Activated CD8-positive, alpha-beta memory T cell treated with anti-CD3 and anti-CD28 coated beads for 36 hours (primary cell): ENCODE results near the gene MKX. TPM values are rescaled to one million over a fixed set of nuclear protein-coding genes. Genes with fewer than 3 reads are reported as not detected.

Experiments used
- CTCF ChIA-PET: fragments of 350-600 bp; sonication (Branson Sonifier 250); formaldehyde crosslinking; loops from one replicate; lab custom pipeline; 2021; ENCODE audit warnings: antibody characterized with exemption; lab: Charles Lee
- POLR2A ChIA-PET: fragments of 350-600 bp; sonication (Branson Sonifier 250); formaldehyde crosslinking; loops from one replicate; lab custom pipeline; 2021; ENCODE audit warnings: antibody characterized with exemption; lab: Charles Lee
- total RNA-seq, 2 experiments: library from RNA; stranded (reverse); gene quantifications; one replicate each; pipeline ENCODE4 v1.2.3, GENCODE V29; 2021

Gene MKX
- total RNA-seq, 2 experiments from 2014 or later, result 0.27 to 0.30 TPM

- CTCF ChIA-PET, result interaction anchor here (0.7 to 1.6 kb wide), 9 partner anchors 10 to 584 kb away, joined by 3 to 5 read pairs (median 3); partner anchors contain the start of gene RAB18
- POLR2A ChIA-PET, result interaction anchor here (0.7 kb wide), 1 partner anchor 637 kb away, joined by 4 read pairs; no protein-coding TSS in a partner anchor
These were observed 2.4 kb downstream of the MKX start for GRCh38 chr10:27743012-27743876.

GRCh38 chr10:27742195-27743011 is 3.2 kb downstream of the MKX start:
- POLR2A ChIA-PET, result interaction anchor here (0.5 to 0.7 kb wide), 2 partner anchors 596 to 638 kb away, joined by 4 to 7 read pairs; no protein-coding TSS in a partner anchor
- CTCF ChIA-PET, result interaction anchor here (0.6 to 1.6 kb wide), 13 partner anchors 9 to 942 kb away, joined by 3 to 6 read pairs (median 3); partner anchors contain the start of gene RAB18

GRCh38 chr10:27741173-27742091 is 4.2 kb downstream of the MKX start:
- POLR2A ChIA-PET, result interaction anchor here (0.5 kb wide), 1 partner anchor 597 kb away, joined by 7 read pairs; no protein-coding TSS in a partner anchor
- CTCF ChIA-PET, result interaction anchor here (0.6 to 1.6 kb wide), 11 partner anchors 8 to 943 kb away, joined by 3 to 6 read pairs (median 3); no protein-coding TSS in a partner anchor

GRCh38 chr10:27736396-27736795 is 9.2 kb downstream of the MKX start:
- CTCF ChIA-PET, result no interaction called here

GRCh38 chr10:27730041-27730440 is 15.6 kb downstream of the MKX start:
- ChIA-PET POLR2A (no interaction called here), CTCF (no interaction called here)

More at GRCh38 chr10:27736396-27736795, 9.2 kb downstream of the MKX start:
- POLR2A ChIA-PET, result no interaction called here

DNA sequence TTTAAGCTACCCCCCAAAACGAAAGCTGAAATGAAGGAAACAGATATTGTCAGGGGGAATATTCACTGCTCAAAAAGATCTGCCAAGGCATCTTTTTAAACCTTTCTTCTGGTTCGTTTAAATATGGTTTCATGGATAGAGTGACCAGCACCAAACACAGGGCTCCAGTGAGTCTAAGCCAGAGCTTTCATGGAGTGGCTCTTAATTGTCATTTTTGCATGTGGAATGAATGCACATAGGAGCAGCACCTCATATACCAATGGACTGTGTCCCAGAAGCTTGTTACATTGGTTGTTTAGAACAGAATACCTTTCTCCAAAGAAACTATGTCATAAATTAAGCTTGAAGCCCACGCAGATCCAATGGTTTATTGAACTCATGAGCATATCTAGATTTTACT is 17.3 kb downstream of the MKX start:
- POLR2A ChIA-PET, result no interaction called here
- CTCF ChIA-PET, result interaction anchor here (1.0 kb wide), 1 partner anchor 14 kb away, joined by 3 read pairs; no protein-coding TSS in a partner anchor

DNA sequence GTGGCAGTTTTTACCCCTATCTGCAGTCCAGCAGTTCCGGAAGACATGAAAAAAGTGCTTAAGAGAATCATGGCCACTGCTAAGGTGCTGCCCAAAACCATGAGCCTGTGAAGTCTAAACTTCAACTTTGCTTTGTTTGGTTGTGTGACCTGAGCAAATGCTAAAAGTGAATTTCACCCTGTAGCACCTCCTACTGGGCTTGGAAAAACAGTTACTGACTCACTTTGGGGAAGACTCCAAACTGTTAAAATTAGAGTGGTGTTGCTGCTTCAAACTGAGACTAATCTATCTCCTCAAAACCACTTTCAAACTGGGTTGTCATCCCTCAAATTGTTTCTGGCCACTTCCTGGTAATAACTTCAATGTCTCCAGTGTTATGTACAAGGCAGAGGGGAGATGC is 21.3 kb downstream of the MKX start:
- ChIA-PET CTCF (no interaction called here), POLR2A (no interaction called here)

DNA sequence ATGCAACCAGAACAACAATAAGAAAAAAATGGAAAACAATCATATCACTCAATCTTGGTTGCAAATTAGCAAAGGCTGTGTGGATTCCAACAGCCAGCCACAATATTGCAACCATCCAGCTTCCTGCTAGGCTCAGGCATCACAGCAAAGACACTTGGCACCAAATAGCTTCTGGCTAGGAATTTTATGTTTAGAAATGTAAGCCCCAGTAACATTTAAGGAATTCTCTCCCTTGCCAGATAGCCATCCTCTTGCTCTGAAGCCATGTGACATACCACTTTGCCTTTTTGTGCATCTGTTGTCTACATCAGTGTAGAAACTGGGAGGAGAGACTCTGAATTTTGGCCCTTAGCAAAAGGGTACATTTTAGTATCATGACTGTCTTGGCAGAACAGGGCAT is 22.2 kb downstream of the MKX start:
- ChIA-PET POLR2A (no interaction called here), CTCF (no interaction called here)

- ChIA-PET POLR2A (no interaction called here), CTCF (no interaction called here)
These were observed 25.1 kb downstream of the MKX start for GRCh38 chr10:27720529-27720928.

DNA sequence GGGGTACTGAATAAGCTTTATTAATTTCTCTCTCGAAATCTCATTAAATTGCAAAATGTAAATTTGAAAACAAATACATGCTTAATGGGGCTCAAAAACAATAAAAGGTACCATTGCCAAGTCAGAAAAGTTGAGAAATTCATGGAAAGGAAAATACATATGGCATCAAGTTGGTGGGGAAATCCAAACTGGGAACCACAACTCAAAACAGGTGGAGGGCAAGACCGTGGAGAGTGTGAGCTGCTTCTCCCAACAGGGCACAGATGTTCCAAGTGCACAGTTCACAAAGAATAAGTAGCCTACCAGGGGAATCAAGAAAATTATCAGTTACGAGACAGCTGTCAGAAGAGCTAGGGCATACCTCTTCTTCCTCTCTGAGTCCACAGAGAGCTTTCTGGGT is 26.6 kb downstream of the MKX start:
- POLR2A ChIA-PET, result no interaction called here
- CTCF ChIA-PET, result no interaction called here

DNA sequence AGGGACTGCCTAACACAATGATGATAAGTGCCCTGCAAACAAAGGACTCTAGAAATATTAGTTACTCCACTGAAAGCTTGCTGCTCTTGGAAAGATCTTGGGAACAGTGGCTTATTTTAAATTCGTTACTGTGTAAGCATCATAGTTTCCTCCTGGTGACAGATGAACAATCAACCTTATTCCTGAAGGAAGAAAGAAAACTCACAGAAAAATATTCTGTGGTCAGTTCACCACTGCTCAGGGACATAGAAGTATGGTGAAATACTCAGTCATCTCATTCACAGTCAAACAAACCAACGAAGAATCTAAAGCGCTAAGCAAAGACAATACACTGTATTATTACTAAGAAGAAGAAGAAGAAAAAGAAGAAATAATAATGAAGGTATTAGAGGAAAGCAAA is 27.8 kb downstream of the MKX start:
- CTCF ChIA-PET, result no interaction called here
- POLR2A ChIA-PET, result no interaction called here

GRCh38 chr10:27717224-27717623 is 28.4 kb downstream of the MKX start:
- POLR2A ChIA-PET, result no interaction called here
- CTCF ChIA-PET, result no interaction called here

GRCh38 chr10:27716521-27716920 is 29.1 kb downstream of the MKX start:
- POLR2A ChIA-PET, result no interaction called here
- CTCF ChIA-PET, result no interaction called here

DNA sequence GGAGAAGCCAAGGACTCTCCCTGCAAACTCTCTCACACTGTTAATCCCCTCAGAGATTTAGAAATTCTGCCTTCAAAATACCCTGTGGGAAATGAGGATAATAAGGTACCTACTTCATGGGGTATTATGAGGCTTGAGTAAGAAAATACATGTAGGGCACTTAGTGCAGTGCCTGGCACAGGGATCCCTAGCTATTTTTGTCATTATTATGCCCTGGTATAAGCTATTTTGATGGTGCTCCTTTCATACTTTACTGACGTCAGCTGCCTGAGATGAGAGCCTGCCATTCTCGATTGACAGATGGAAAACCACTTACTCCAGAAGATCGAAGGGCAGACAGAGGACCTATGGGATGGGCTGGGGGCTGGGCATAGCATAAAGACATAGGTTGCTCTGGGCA is 30.1 kb downstream of the MKX start:
- POLR2A ChIA-PET, result no interaction called here

GRCh38 chr10:27714349-27714748 is 31.3 kb downstream of the MKX start:
- POLR2A ChIA-PET, result no interaction called here
- CTCF ChIA-PET, result no interaction called here

More for the DNA sequence above, 30.1 kb downstream of the MKX start:
- CTCF ChIA-PET, result no interaction called here

- POLR2A ChIA-PET, result no interaction called here
- CTCF ChIA-PET, result no interaction called here
These were observed 31.7 kb downstream of the MKX start for GRCh38 chr10:27713941-27714340.

DNA sequence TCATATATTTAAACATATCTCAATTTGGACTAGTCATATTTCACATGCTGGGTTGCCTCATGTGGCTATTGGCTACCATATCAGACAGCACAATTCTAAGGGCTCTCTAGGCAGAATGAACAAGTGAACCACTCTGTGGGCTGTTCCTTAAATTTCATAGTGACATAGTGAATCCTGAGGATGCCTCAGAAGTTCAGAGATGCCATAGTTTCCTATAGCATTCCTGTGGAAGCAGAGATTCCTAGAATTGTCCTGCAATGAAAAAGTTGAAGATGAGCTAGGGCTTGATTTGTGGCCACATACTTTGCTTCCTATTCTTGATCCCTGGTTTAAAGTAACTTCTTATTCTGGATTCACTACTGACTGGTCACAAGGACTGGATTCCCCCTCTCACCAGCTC is 35.6 kb downstream of the MKX start:
- CTCF ChIA-PET, result no interaction called here
- POLR2A ChIA-PET, result no interaction called here

DNA sequence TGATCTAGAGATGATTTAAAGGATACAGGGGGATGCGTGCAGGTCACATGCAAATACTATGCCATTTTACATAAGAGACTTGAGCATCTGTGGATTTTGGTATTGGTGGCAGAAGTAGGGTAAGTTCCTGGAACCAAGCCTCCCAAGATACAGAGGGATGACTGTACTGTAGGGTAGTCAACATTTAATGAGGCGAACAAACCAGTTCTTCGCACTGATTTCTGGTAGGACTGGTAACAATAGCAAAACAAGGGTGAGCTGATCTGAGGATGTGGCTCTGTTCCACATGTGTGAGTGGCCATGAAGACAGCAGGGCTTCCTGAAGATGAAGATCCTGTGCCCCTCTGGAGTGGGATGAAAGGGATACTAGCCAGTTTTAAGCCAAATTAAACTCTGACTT is 36.3 kb downstream of the MKX start:
- ChIA-PET CTCF (no interaction called here), POLR2A (no interaction called here)
